Colonic mucosa (tissue), 4 donors: ENCODE data around the gene TANK. TPM values are rescaled to one million over a fixed set of nuclear protein-coding genes. Genes with fewer than 3 reads are reported as not detected.

Source experiments
- DNase-seq: peaks from one replicate; pipeline ENCODE4 v3.0.0-alpha.2; 2020
- H3K27ac ChIP-seq: fragments of 200-600 bp; one replicate; pipeline ENCODE4 v1.8.0; 2021
- H3K27me3 ChIP-seq: fragments of 200-600 bp; one replicate; pipeline ENCODE4 v1.8.0; 2021
- H3K36me3 ChIP-seq: fragments of 200-600 bp; one replicate; pipeline ENCODE4 v1.8.0; 2021
- H3K4me1 ChIP-seq: fragments of 200-600 bp; one replicate; pipeline ENCODE4 v1.8.0; 2021; ENCODE audit warnings: mild to moderate bottlenecking
- H3K4me3 ChIP-seq: fragments of 200-600 bp; one replicate; pipeline ENCODE4 v1.8.0; 2021
- H3K9ac ChIP-seq, 2 donors: one replicate each; pipeline ENCODE4 v1.7.0; 2013; ENCODE audit warnings: control low read depth in 2 of 2, low read depth in 2 of 2, low read length in 2 of 2
- H3K9me3 ChIP-seq: fragments of 200-600 bp; one replicate; pipeline ENCODE4 v1.8.0; 2021
- intact Hi-C: fragments of 100-400 bp; cut with DNase I; formaldehyde crosslinking; loops from one replicate; pipeline ENCODE4 v1.14.1; 2022
- total RNA-seq, 2 donors: library from RNA; stranded (reverse); fragmentation: NEBNext Ultra II Directional in 1 of 2; extraction: Animal tissue kit (Norgen Biotek cat#: 25700) in 1 of 2; gene quantifications; one replicate each; pipeline ENCODE4 v1.2.1, GENCODE V29; 2021
- TF ChIP-seq, protein P1 (sequence below): fragments of 200-600 bp; IDR thresholded peaks from one replicate; pipeline ENCODE4 v1.8.0; 2022; ENCODE audit warnings: antibody characterized with exemption, mild to moderate bottlenecking
- donor health status: healthy.
- donor health status: DM: no; HTN: no; CAD: no.
- donor health status: DM: no; HTN: no; CAD: no.

Gene TANK
- total RNA-seq, 2 donors from 2014 or later, result 47.4 to 60.7 TPM

GRCh38 chr2:161150704-161151103, 9.5 kb upstream of the TANK start:
- no peaks in the 10 kb centered on the region for H3K27me3 ChIP-seq
- DNase-seq, result no peak
- no peaks in the 10 kb centered on the region for H3K4me1 ChIP-seq
- no peaks in the 10 kb centered on the region for H3K9me3 ChIP-seq
- no peak overlapping the region for H3K27ac ChIP-seq
- no peak overlapping the region for H3K9ac ChIP-seq
- intact Hi-C loops, result no loop called here
- no peak overlapping the region for H3K4me3 ChIP-seq
- TF ChIP-seq, protein P1, sequence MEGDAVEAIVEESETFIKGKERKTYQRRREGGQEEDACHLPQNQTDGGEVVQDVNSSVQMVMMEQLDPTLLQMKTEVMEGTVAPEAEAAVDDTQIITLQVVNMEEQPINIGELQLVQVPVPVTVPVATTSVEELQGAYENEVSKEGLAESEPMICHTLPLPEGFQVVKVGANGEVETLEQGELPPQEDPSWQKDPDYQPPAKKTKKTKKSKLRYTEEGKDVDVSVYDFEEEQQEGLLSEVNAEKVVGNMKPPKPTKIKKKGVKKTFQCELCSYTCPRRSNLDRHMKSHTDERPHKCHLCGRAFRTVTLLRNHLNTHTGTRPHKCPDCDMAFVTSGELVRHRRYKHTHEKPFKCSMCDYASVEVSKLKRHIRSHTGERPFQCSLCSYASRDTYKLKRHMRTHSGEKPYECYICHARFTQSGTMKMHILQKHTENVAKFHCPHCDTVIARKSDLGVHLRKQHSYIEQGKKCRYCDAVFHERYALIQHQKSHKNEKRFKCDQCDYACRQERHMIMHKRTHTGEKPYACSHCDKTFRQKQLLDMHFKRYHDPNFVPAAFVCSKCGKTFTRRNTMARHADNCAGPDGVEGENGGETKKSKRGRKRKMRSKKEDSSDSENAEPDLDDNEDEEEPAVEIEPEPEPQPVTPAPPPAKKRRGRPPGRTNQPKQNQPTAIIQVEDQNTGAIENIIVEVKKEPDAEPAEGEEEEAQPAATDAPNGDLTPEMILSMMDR, result no peak
- no peaks in the 10 kb centered on the region for H3K36me3 ChIP-seq

- Histone ChIP-seq H3K36me3 (no peaks in the 10 kb centered on the region), H3K27me3 (no peaks in the 10 kb centered on the region), H3K4me1 (no peaks in the 10 kb centered on the region), H3K9me3 (no peaks in the 10 kb centered on the region), H3K27ac (no peak overlapping the region), H3K4me3 (no peak overlapping the region), H3K9ac (no peak overlapping the region)
- DNase-seq, result no peak
- TF ChIP-seq, protein P1, result no peak
- intact Hi-C loops, result no loop called here
These were observed 7.9 kb upstream of the TANK start for GRCh38 chr2:161152302-161152701.

GRCh38 chr2:161158882-161159281, 1.3 kb upstream of the TANK start:
- TF ChIP-seq, protein P1, result no peak
- peak overlapping the region; percentile 100 for H3K27ac ChIP-seq
- H3K4me1 ChIP-seq, result no peaks in the 10 kb centered on the region
- no peak overlapping the region for H3K4me3 ChIP-seq
- H3K27me3 ChIP-seq, result no peaks in the 10 kb centered on the region
- no peak overlapping the region for H3K9ac ChIP-seq
- H3K9me3 ChIP-seq, result no peaks in the 10 kb centered on the region
- no peaks in the 10 kb centered on the region for H3K36me3 ChIP-seq
- no peak for DNase-seq
- intact Hi-C loops, result no loop called here

GRCh38 chr2:161159456-161160225, 587 bp upstream of the TANK start:
- Histone ChIP-seq H3K9ac (no peak overlapping the region), H3K36me3 (no peaks in the 10 kb centered on the region), H3K27ac (peak overlapping the region; percentile 100), H3K27me3 (no peaks in the 10 kb centered on the region), H3K4me3 (peak overlapping the region; percentile 87), H3K9me3 (no peaks in the 10 kb centered on the region), H3K4me1 (no peaks in the 10 kb centered on the region)
- intact Hi-C loops, result no loop called here
- DNase-seq, result no peak
- TF ChIP-seq, protein P1, result no peak

- peak overlapping the region; percentile 82 to 99 for H3K9ac ChIP-seq
- intact Hi-C loops, result no loop called here
- no peak for DNase-seq
- H3K9me3 ChIP-seq, result no peaks in the 10 kb centered on the region
- no peaks in the 10 kb centered on the region for H3K4me1 ChIP-seq
- H3K36me3 ChIP-seq, result no peaks in the 10 kb centered on the region
- H3K27me3 ChIP-seq, result no peaks in the 10 kb centered on the region
- H3K27ac ChIP-seq, result peak overlapping the region; percentile 100
- TF ChIP-seq, protein P1, result no peak
- H3K4me3 ChIP-seq, result peak overlapping the region; percentile 87
These were observed 962 bp downstream of the TANK start for GRCh38 chr2:161161074-161161706.
